Suppressor macrophage treated with lipopolysaccharide for 1 hour (primary cell): Measurements from ENCODE around the gene LHFPL3.
"Not testable (repeated sequence)": the region's sequence is repeated elsewhere in the genome, so short reads cannot be mapped to it uniquely, and the experiment has no call there.

Source experiments
- DNase-seq, 3 donors: peaks; one replicate each; pipeline ENCODE4 v3.0.0-alpha.2; 2020 to 2022

The LHFPL3 gene

DNA sequence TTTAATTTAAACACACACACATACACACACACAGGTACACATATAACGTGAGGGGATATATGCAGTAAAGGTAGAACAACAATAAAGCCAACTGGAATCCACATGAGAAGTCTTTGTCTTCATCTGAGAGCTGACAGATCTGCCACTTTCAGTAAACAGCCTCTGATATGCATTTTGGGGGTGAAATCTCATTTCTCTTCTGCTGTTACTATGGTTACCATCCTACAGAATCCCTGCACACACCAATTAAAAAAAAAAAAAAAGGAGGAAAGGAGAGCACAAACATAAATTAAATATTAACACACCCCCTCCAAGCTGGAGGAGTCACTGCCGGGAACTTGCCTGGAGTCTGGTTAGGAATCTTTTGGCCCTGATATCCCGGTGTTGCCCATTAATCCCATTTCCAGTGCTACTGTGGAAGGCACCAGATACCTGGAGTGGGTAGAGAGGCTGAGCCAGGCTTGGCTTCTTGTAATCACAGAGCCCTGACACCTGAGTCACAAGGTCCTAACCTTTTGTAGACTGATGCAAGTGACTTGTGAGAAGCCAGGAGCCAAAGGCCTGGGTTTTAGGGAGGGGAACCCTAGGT lies 169.1 kb downstream of the LHFPL3 start:
- DNase-seq, result no peak

DNA sequence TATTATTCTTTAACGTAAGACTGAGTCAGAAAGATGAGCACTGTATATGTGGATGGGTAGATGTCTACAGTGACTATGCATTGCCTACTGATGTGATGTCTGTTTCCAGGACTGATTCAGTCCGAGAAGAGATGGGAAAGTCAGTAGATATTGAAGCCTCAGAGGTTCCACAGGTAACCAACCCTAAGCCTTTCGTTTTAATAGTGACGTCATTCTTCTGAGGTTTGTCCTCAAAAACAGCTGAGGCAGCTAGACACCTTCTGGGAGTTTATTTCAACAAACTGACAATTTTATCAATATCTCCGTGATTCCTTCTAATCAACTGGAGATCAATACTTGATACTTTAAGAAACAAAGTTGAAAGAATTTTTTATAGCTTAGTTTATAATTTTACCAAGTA lies 171.6 kb downstream of the LHFPL3 start:
- DNase-seq, result no peak

DNA sequence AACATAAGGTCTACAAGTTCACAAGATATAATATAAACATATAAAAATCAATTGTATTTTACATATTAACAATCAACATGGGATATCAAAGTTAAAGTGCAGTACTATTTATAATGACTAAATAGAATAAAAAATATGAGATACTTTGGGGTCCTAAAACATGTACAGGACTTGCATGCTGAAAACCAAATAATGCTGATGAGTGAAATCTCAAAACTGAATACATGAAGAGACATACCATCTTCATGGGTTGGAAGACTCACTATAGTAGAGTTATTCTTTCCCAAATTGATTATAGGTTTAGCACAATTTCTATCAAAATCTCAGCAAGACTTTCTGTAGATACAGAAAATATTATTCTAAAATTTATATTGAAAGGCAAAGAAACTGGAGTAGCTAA lies 181.5 kb downstream of the LHFPL3 start:
- no peak for DNase-seq

- DNase-seq, result no peak
Measured at GRCh38 chr7:104524853-104525252, 196.4 kb downstream of the LHFPL3 start.

DNA sequence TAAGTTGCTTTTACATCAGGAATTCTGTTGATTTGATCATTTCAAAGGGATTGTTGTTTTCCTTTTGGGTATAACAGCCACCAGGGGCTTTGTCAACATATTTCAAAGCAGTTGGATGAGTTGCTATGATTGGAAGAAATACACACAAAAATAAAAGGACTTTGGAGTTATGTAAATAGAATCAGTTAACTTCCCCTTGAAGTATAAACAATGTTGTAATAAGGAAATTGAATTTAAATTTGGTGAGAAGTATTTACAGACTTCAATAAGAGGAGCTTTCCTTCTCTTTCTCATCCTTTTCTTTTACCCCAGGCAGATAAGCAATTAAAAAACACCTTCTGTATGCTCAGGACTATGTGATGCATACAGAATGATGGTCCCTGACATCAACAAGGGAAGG lies 199.7 kb downstream of the LHFPL3 start:
- DNase-seq, result no peak

GRCh38 chr7:104529567-104529966 lies 201.2 kb downstream of the LHFPL3 start:
- no peak for DNase-seq

- no peak for DNase-seq
Measured at GRCh38 chr7:104530251-104530650, 201.8 kb downstream of the LHFPL3 start.

DNA sequence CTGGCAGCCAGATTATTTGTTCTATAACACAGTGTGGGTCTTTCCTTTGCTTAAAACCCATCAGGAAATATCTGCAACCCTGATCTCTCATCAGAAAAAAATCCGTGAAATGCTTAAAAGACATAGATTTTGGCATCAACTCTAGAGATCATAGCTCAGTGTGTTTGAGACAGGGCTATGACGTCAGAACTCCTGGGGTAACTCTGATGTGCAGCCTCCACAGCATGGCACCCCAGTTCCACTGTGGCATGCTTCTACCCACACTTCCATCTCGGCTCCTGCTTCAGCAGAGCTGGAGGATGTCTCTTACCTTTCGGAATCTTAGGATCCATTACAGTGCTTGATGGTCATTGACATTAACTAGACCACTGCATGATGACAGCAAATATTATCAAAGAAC lies 205.7 kb downstream of the LHFPL3 start:
- DNase-seq, result no peak

DNA sequence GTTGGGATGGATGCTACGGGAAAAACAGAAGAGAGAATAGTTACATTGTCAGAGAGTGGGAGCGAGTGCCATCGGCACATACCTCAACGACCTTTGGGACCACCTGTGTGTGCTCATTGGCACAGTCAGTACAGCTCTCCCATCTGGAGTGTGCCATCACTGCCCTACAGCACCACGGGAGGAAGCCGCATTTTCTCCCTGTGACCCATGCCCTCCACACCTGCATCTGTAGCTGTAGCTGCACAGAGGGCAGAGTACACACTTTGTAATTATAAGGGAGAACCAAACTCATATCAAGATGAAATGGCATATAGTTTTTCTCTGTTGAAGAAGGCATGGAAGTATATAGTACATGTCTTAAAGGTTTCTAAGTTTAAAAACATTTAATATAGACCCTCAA lies 207.4 kb downstream of the LHFPL3 start:
- no peak for DNase-seq

- no peak for DNase-seq
Measured at GRCh38 chr7:104536956-104537355, 208.6 kb downstream of the LHFPL3 start.

DNA sequence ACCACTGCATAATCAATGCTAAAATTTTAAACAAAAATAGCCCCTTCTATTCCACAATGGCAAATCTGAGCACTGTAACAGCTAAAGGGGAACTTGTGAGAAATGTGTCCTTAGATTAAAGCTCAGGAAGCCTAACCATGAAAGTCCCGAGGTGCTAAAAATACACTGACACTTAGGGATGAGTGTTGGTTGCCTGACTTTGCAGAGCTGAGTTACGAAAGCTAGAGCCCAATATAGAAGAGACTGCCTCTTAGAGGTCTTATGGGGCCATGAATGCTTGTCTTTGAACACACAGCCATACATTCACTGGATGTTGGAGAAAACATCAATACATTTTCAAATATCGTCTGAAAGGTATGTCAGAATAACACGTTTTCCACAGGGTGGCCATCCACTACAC lies 209.7 kb downstream of the LHFPL3 start:
- DNase-seq, result no peak

DNA sequence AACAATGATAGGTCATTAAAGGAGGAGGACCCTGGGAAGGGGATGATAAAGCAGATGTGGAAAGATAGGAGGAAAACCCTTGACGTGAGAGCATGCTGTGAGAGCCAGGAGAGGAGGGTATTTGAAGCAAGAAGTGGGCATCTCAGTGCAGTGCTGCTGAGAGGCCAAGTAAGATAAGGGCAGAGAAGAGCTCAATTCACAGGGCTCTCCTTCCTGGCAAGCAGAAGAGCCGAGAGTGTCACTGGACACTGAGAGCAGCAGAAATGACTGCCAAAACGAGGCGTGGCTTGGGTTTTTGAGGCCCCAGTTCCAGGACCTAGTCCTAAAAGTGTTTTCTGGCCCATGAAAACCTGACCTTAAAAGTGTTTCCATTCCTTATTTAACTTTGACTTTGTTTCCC lies 213.5 kb downstream of the LHFPL3 start:
- DNase-seq, result no peak

- DNase-seq, result peak in 1 of 3 donors; percentile 2
Measured at GRCh38 chr7:104548861-104549260, 220.5 kb downstream of the LHFPL3 start.

DNA sequence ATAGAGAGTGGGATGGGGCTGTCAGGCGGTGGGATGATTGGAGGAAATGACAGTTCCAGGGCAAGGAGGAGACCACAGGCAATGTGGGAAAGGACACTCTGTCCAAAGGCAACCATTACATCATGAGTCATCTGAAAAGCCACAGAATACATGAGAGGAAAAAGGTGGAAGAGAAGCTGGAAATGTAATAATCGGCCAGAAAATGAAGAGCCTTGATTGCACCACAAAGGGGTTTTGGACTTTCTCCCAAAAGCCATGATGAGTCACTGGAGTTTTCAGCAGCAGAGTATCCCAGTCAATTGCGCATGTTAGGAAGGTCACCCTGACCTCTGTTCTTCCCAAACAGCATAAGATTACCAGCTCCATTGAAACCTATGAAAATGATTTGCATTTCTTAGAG lies 222.0 kb downstream of the LHFPL3 start:
- DNase-seq, result peak; percentile 3 to 32 (median 8)

- no peak for DNase-seq
Measured at GRCh38 chr7:104551226-104551625, 222.8 kb downstream of the LHFPL3 start.

GRCh38 chr7:104552102-104552501 lies 223.7 kb downstream of the LHFPL3 start:
- peak in 2 of 3 donors; percentile 22 to 49 for DNase-seq

DNA sequence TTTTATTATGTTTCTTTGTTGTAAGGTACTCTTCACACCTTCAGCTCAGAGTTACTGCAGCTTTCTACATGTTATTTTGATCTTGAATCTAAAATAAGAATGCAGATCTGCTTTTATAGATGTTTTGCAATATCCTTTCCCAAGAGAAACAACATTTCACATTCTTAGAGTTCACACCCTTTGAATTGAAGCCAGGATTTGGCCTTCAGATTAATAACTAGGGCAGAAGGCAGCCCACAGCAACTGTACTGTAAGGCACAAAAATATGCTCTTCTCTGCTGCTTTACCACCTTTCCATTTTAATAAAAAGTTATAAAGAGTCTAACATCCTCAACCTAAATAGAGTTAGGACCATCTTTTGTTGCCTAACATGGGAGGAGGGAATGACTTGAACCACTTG lies 224.7 kb downstream of the LHFPL3 start:
- no peak for DNase-seq

DNA sequence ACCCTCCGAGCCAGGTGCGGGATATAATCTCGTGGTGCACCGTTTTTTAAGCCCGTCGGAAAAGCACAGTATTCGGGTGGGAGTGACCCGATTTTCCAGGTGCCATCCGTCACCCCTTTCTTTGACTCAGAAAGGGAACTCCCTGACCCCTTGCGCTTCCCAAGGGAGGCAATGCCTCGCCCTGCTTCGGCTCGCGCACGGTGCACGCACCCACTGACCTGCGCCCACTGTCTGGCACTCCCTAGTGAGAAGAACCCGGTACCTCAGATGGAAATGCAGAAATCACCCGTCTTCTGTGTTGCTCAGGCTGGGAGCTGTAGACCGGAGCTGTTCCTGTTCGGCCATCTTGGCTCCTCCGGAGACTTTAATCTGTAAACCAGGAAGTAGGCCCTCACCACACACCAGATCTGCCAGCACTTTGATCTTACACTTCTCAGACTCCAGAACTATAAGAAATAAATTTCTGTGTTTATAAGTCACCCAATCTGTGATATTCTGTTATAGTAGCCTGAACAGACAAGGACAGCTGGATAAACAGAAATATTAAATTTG lies 235.0 kb downstream of the LHFPL3 start:
- not testable (repeated sequence) for DNase-seq

DNA sequence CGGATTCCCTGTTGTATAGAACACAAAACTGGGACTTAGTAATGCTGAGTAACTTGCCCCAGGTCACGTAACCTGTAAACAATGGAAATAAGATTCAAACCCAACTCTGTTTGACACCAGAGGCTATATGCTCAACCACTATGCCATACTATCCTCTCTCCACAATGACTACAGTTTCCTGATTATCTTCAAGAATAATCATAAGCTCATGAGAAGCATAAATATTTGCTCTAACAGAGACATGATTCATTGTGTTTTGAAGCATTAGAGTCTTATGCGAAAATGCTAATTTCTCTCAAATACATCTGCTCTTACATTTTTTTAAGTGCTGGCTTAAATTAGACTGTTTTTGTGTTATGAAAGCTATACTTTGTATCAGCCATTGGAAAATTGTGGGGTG lies 241.3 kb downstream of the LHFPL3 start:
- DNase-seq, result no peak

GRCh38 chr7:104572554-104572953 lies 244.2 kb downstream of the LHFPL3 start:
- DNase-seq, result no peak

DNA sequence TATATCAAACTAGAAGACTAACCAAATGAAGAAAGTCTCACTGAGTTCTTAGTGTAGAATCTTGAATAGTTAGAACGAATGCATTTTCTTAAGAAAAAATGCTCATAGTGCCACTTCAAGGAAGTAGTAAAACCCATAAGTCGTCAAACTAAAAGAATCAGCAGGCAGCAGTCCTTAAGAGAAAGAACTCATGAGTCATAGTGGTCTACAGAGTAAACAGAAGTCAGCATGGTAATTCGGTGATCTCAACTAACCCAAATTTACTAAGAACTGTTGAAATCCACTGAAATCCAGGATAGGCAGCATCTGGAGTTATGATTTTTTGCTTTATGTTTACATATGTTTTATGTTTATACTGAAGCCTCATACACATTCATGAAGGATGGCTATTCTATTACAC lies 256.2 kb downstream of the LHFPL3 start:
- no peak for DNase-seq

DNA sequence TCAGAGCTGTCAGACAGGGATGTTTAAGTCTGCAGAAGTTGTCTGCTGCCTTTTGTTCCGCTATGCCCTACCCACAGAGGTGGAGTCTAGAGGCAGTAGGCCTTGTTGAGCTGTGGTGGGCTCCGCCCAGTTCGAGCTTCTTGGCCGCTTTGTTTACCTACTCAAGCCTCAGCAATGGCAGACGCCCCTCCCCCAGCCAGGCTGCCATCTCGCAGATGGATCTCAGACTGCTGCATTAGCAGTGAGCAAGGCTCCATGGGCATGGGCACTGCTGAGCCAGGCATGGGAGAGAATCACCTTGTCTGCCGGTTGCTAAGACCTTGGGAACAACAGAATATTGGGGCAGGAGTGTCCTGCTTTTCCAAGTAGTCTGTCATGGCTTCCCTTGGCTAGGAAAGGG lies 267.2 kb downstream of the LHFPL3 start:
- not testable (repeated sequence) for DNase-seq

DNA sequence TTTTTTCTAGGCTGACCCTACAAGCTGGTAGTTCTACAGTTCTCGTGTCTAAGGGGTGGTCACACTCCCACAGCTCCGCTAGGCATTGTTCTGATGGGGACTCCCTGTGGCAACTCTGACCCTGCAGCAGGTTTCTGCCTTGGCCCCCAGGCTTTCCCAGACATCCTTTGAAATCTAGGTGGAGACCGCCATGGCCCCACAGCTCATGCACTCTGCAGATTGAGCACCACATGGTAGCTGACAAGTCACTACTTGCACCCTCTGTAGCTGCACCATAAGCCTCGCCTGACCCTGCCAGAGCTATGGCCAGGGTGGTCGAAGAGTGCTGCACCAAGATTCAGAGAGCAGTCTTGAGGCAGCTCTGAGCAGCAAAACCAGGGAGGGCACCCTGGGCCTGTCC lies 275.6 kb downstream of the LHFPL3 start:
- no peak for DNase-seq

GRCh38 chr7:104604706-104605105 lies 276.3 kb downstream of the LHFPL3 start:
- DNase-seq, result no peak

GRCh38 chr7:104621321-104621720 lies 292.9 kb downstream of the LHFPL3 start:
- DNase-seq, result no peak
